Measurements from ENCODE around the gene ATXN10. TPM values are rescaled to one million over a fixed set of nuclear protein-coding genes. Genes with fewer than 3 reads are reported as not detected.

ATXN10 gene
- total RNA-seq, 4 donors from 2014 or later = 83.5 to 127 (median 96.6) TPM

DNA sequence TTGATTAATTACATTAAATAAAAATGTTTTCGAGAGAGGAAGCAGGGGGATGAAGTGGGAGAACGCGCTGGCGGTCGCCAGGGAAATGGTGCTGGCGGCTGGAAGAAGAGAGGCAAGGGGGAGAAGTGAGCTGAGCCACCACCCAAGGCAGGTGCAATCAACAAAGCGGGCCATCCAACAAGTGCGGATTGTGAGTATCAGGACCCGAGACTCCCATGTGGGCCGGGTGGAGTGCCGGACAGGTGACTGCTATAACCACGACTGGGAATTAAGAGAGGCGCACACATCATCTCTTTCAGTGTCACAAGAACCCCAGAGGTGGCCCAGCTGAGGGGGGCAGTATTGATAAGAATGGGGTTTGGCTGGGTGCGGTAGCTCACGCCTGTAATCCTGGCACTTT lies 41.2 kb upstream of the ATXN10 start:
- no peak for TF ChIP-seq CTCF (IDR thresholded peaks at IDR 0.05; ENCODE audit: low read depth)

- TF ChIP-seq CTCF (IDR thresholded peaks at IDR 0.05; ENCODE audit: low read depth) = no peak
These were observed 40.3 kb upstream of the ATXN10 start for GRCh38 chr22:45631140-45631840.

DNA sequence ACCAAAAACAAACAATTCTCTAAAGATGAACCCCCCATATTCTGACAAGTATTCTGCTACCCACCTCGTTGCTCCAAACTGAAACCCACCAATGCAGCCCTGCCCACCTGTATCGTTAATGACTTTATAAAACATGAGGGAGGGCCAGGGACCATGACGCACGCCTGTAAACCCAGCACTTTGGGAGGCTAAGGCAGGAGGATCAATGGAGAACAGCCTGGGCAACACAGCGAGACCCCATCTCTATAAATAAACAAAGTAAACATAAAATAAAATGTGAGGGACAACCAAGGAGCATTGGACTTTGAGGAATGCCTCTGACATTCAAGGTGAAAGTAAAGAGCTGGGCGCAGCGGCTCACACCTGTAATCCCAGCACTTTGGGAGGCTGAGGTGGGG lies 39.8 kb upstream of the ATXN10 start:
- no peak for TF ChIP-seq CTCF (IDR thresholded peaks at IDR 0.05; ENCODE audit: low read depth)

DNA sequence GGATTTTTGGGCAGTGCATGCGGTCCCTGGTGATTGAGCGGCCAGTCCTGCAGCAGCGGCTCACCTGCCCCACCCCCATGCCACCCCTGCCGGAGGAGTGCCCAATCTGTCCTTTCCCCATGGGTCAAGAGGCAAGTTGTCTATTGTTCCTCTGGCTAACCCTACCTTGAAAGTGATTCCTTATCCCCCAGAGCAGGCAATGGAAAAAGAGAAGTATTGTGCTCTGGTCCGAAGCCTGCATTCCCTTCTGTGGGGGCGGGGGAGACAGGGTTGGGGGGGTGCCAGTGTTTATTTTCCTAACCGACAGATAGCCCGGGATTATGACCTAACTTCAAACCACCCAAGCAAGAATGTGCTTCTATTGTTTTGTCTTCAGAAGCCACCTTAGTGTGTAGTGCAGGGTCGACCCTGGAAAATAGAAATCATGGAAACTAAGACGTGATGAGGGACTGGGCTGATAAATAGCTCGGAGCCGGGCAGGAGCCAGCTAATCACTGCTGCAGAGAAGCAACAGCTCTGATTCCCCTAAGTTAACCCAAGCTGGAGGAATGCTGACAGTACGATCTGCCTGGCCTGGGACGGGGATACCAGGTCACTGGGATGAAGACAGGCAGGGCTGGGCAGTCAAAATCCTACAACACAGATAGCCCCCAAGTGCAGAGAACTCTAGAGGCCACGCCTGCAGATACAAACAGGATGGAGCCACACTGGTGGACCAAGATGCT lies 38.7 kb upstream of the ATXN10 start:
- no peak for TF ChIP-seq CTCF (IDR thresholded peaks at IDR 0.05; ENCODE audit: low read depth)

DNA sequence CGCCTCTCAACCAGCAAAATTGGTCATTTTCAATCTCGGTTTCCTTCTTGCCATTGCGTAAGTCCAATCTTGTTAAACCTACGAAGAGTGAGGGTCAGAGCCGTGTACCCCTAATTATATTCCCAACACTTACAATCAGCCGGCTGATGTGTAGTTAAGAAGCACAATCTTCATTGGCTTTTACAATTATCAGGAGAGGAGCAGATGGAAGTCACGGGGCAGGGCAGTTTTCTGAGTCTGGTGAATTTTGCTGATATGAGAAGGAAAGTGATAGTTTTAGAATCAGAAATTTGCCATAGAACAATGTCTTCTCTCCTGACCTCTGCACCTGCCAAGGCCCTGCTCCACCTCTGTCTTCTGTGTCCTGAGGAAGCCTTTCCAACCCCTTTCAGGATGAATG lies 35.0 kb upstream of the ATXN10 start:
- TF ChIP-seq CTCF (IDR thresholded peaks at IDR 0.05; ENCODE audit: low read depth) = no peak

DNA sequence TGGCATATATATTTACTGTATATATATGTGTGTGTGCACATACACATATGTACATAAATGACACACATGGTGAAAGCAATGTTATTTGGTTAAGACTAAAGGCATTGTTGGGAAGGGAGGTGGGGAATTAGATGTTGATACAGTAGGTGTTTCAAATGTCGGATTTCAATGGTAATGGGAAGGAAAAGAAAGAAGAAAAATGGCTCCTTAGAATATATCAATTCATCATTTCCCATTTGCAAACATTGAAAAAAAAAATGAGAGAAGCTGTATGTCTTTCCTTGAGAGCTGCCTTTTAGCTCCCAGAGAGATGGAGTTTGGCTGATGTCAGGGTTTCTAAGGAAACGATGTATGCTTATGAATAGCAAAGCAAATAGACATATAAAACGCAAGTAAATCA lies 33.4 kb upstream of the ATXN10 start:
- no peak for TF ChIP-seq CTCF (IDR thresholded peaks at IDR 0.05; ENCODE audit: low read depth)

DNA sequence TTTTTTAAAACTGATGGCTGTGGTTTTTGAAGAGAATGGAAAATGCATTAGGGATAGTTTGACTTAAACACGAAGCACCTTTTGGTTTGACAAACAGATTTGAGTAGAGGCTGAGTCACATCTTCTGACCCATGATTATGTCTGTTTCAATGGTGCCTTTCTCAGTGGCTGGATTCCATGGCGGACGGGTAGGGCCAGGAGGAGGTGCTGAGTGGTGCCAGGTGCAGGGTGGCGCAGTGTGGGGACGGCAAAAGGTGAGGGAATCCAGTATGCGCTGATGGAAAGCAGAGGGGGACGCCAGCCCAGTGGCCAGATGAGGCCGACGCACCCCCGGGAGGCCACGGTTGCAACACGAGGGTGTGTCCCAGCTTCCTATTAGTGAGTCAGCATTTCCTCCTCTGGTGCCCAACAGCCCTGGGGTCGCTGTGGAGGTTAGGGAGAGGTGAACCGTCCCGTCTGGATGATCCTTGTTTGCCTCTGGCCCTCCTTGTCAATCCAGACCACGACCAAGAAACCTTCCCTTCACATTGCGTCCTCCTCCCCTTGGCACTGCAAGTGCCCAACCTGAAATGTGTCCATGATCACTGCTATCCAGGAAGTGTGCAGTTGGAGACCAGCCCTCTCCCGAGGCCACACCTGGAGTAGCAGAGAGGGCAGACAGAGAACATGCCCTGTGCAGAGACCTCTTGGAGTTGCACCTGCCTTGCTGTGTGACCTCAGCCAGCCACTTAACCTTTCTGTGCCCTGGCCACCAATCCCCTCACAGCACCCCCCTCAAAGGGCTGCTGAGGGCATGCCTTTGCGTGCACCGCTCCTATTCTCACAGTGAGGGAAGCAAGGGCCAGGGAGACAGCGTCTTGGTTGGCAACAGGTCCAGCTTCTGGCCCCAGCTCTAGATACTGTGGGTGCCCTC lies 32.5 kb upstream of the ATXN10 start:
- no peak for TF ChIP-seq CTCF (IDR thresholded peaks at IDR 0.05; ENCODE audit: low read depth)

Data from subcutaneous adipose tissue (tissue), 4 donors.